Spleen (tissue), 7 donors: Measurements from ENCODE around the gene HJV.

Experiments used
- CTCF ChIP-seq, 11 experiments: fragments of 200-600 bp in 7 of 11; fragments of 450-650 bp in 4 of 11; sonication (generic) in 4 of 11; IDR thresholded peaks in 8 of 11; conservative IDR thresholded peaks in 3 of 11; 1 replicate in 7 of 11; 2 replicates in 4 of 11; pipeline versions ENCODE4 v1.4.0 to v1.8.0; 2016 to 2021; ENCODE audit warnings: antibody characterized with exemption in 11 of 11, inconsistent platforms in 4 of 11, mild to moderate bottlenecking in 1 of 11
- POLR2A ChIP-seq, 3 donors: fragments of 450-650 bp; IDR thresholded peaks; one replicate each; pipeline ENCODE4 v1.5.1; 2017; ENCODE audit warnings: antibody characterized with exemption in 3 of 3, mild to moderate bottlenecking in 1 of 3
- POLR2AphosphoS5 ChIP-seq, 3 donors: sonication (generic); formaldehyde crosslinking; IDR thresholded peaks; one replicate each; pipeline ENCODE4 v1.5.1; 2017; ENCODE audit warnings: antibody characterized with exemption in 3 of 3
- donor health status: DM: no; HTN: no; CAD: no; lungs with moderate emphysema.
- donor health status: DM: no; HTN: no; CAD: no.
- donor health status: DM: no; HTN: no; CAD: no.

- TF ChIP-seq CTCF (IDR thresholded peaks at IDR 0.05 in 8 of 11, conservative IDR thresholded peaks at IDR 0.05 in 3 of 11) (no peak), POLR2A (IDR thresholded peaks at IDR 0.05) (no peak), POLR2AphosphoS5 (IDR thresholded peaks at IDR 0.05) (no peak)
Observed at GRCh38 chr1:146010126-146010738, 11.3 kb downstream of the HJV start.
